ENCODE measurements around the gene RNU6-8.

The RNU6-8 gene

DNA sequence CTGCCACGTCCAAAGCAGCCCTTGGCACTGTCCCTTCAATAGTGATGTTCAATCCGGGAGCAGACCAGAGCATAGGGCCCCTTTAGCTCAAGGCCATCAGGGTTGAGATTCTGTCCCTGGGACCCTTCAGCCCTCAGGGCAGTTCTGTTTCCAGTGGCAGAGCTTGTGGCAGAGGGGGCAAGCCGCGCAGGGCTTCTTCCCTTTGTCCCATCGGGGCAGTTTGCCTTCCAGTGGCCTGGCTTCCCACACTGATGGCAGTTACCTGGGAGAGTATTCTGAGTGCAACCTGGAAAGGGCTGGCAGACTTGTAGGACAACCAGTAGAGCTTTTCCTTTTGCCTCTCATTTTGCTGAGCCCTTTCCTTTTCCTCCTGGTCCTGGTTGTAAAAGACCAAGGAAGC is 43.7 kb upstream of the RNU6-8 start:
- ChIA-PET POLR2A (interaction anchor here (0.7 kb wide), 1 partner anchor 170 kb away, joined by 3 read pairs; no protein-coding TSS in a partner anchor), CTCF (no interaction called here)
- TF ChIP-seq ELF4 (IDR thresholded peaks at IDR 0.05) = no peak
- no peak for TF ChIP-seq TARDBP (IDR thresholded peaks at IDR 0.05)
- no peak for TF ChIP-seq SP1 (IDR thresholded peaks at IDR 0.05)
- TF ChIP-seq CTBP1 (IDR thresholded peaks at IDR 0.05; ENCODE audit: borderline replicate concordance) = no peak
- TF ChIP-seq ZNF384 (IDR thresholded peaks at IDR 0.05) = no peak
- no peak for TF ChIP-seq SUZ12 (IDR thresholded peaks at IDR 0.05)
- TF ChIP-seq, protein P1, sequence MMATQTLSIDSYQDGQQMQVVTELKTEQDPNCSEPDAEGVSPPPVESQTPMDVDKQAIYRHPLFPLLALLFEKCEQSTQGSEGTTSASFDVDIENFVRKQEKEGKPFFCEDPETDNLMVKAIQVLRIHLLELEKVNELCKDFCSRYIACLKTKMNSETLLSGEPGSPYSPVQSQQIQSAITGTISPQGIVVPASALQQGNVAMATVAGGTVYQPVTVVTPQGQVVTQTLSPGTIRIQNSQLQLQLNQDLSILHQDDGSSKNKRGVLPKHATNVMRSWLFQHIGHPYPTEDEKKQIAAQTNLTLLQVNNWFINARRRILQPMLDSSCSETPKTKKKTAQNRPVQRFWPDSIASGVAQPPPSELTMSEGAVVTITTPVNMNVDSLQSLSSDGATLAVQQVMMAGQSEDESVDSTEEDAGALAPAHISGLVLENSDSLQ (IDR thresholded peaks at IDR 0.05) = no peak
- no peak for TF ChIP-seq FOXK2 (IDR thresholded peaks at IDR 0.05)
- no peak for TF ChIP-seq FOXA1 (IDR thresholded peaks at IDR 0.05)
- no peak for TF ChIP-seq LEF1 (IDR thresholded peaks at IDR 0.05; ENCODE audit: borderline replicate concordance)
- no peak for TF ChIP-seq ARNT (IDR thresholded peaks at IDR 0.05)
- TF ChIP-seq NFRKB (IDR thresholded peaks at IDR 0.05) = no peak
- TF ChIP-seq L3MBTL2 (conservative IDR thresholded peaks at IDR 0.05) = no peak
- no peak for TF ChIP-seq BHLHE40 (IDR thresholded peaks at IDR 0.05; ENCODE audit: borderline replicate concordance)
- TF ChIP-seq HDGF (IDR thresholded peaks at IDR 0.05; ENCODE audit: borderline replicate concordance) = no peak
- no peak for TF ChIP-seq FOXM1 (IDR thresholded peaks at IDR 0.05; ENCODE audit: borderline replicate concordance)
- no peak for DNase-seq (ENCODE audit: extremely low spot score)

DNA sequence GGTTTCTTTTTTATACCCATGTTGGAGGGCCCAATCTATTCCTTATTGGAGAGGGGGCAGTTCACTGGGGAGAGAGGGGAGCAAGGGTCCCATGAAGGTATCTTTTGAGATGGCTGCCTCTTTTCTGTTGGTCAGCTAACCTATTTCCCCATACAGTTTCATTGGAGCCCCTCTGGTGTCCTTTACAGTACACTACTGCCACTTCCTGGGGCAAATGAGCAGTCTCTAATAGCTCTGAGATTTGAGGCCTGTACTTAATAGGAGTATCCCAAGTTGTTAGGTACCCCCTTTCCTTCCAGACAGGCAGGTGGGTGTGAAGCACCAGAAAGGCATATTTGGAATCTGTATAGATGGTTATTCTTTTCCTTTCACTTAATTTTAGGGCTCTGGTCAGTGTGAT is 41.3 kb upstream of the RNU6-8 start:
- no peak for TF ChIP-seq SUZ12 (IDR thresholded peaks at IDR 0.05)
- no peak for TF ChIP-seq ARNT (IDR thresholded peaks at IDR 0.05)
- no peak for TF ChIP-seq FOXM1 (IDR thresholded peaks at IDR 0.05; ENCODE audit: borderline replicate concordance)
- no peak for TF ChIP-seq FOXA1 (IDR thresholded peaks at IDR 0.05)
- TF ChIP-seq CTBP1 (IDR thresholded peaks at IDR 0.05; ENCODE audit: borderline replicate concordance) = no peak
- no peak for TF ChIP-seq L3MBTL2 (conservative IDR thresholded peaks at IDR 0.05)
- TF ChIP-seq ELF4 (IDR thresholded peaks at IDR 0.05) = no peak
- TF ChIP-seq TARDBP (IDR thresholded peaks at IDR 0.05) = no peak
- TF ChIP-seq SP1 (IDR thresholded peaks at IDR 0.05) = no peak
- TF ChIP-seq, protein P1 (IDR thresholded peaks at IDR 0.05) = no peak
- TF ChIP-seq BHLHE40 (IDR thresholded peaks at IDR 0.05; ENCODE audit: borderline replicate concordance) = no peak
- TF ChIP-seq NFRKB (IDR thresholded peaks at IDR 0.05) = no peak
- no peak for TF ChIP-seq LEF1 (IDR thresholded peaks at IDR 0.05; ENCODE audit: borderline replicate concordance)
- no peak for TF ChIP-seq ZNF384 (IDR thresholded peaks at IDR 0.05)
- TF ChIP-seq FOXK2 (IDR thresholded peaks at IDR 0.05) = no peak
- TF ChIP-seq HDGF (IDR thresholded peaks at IDR 0.05; ENCODE audit: borderline replicate concordance) = no peak
- POLR2A ChIA-PET = no interaction called here
- CTCF ChIA-PET = interaction anchor here (0.6 to 2.1 kb wide), 3 partner anchors 10 to 310 kb away, joined by 3 to 6 read pairs (median 5); no protein-coding TSS in a partner anchor
- DNase-seq (ENCODE audit: extremely low spot score) = no peak

GRCh38 chr14:32233260-32233659 is 30.2 kb upstream of the RNU6-8 start:
- ChIA-PET CTCF (no interaction called here), POLR2A (no interaction called here)
- TF ChIP-seq, protein P1 (IDR thresholded peaks at IDR 0.05) = no peak
- TF ChIP-seq BHLHE40 (IDR thresholded peaks at IDR 0.05; ENCODE audit: borderline replicate concordance) (no peak), SP1 (IDR thresholded peaks at IDR 0.05) (no peak), LEF1 (IDR thresholded peaks at IDR 0.05; ENCODE audit: borderline replicate concordance) (no peak), HDGF (IDR thresholded peaks at IDR 0.05; ENCODE audit: borderline replicate concordance) (no peak), L3MBTL2 (conservative IDR thresholded peaks at IDR 0.05) (no peak), ZNF384 (IDR thresholded peaks at IDR 0.05) (no peak)
- no peak for DNase-seq (ENCODE audit: extremely low spot score)

- POLR2A ChIA-PET = no interaction called here
- no peak for DNase-seq (ENCODE audit: extremely low spot score)
These were observed 29.4 kb upstream of the RNU6-8 start for GRCh38 chr14:32232481-32232880.

GRCh38 chr14:32230695-32231280 is 27.7 kb upstream of the RNU6-8 start:
- ChIA-PET CTCF (interaction anchor here (0.8 kb wide), 2 partner anchors 22 to 145 kb away, joined by 4 read pairs; no protein-coding TSS in a partner anchor), POLR2A (no interaction called here)
- no peak for DNase-seq (ENCODE audit: extremely low spot score)
- TF ChIP-seq FOXK2 (IDR thresholded peaks at IDR 0.05) = no peak
- TF ChIP-seq CTBP1 (IDR thresholded peaks at IDR 0.05; ENCODE audit: borderline replicate concordance) = no peak
- no peak for TF ChIP-seq ELF4 (IDR thresholded peaks at IDR 0.05)
- no peak for TF ChIP-seq SP1 (IDR thresholded peaks at IDR 0.05)
- no peak for TF ChIP-seq FOXA1 (IDR thresholded peaks at IDR 0.05)
- TF ChIP-seq TARDBP (IDR thresholded peaks at IDR 0.05) = no peak
- no peak for TF ChIP-seq HDGF (IDR thresholded peaks at IDR 0.05; ENCODE audit: borderline replicate concordance)
- no peak for TF ChIP-seq ZNF384 (IDR thresholded peaks at IDR 0.05)
- TF ChIP-seq ARNT (IDR thresholded peaks at IDR 0.05) = no peak
- TF ChIP-seq BHLHE40 (IDR thresholded peaks at IDR 0.05; ENCODE audit: borderline replicate concordance) = no peak
- no peak for TF ChIP-seq L3MBTL2 (conservative IDR thresholded peaks at IDR 0.05)
- TF ChIP-seq SUZ12 (IDR thresholded peaks at IDR 0.05) = no peak
- no peak for TF ChIP-seq FOXM1 (IDR thresholded peaks at IDR 0.05; ENCODE audit: borderline replicate concordance)
- no peak for TF ChIP-seq NFRKB (IDR thresholded peaks at IDR 0.05)
- TF ChIP-seq, protein P1 (IDR thresholded peaks at IDR 0.05) = no peak
- TF ChIP-seq LEF1 (IDR thresholded peaks at IDR 0.05; ENCODE audit: borderline replicate concordance) = no peak

More at GRCh38 chr14:32232481-32232880, 29.4 kb upstream of the RNU6-8 start:
- CTCF ChIA-PET = no interaction called here
- TF ChIP-seq ARNT (IDR thresholded peaks at IDR 0.05) = no peak
- no peak for TF ChIP-seq L3MBTL2 (conservative IDR thresholded peaks at IDR 0.05)
- no peak for TF ChIP-seq BHLHE40 (IDR thresholded peaks at IDR 0.05; ENCODE audit: borderline replicate concordance)
- no peak for TF ChIP-seq CTBP1 (IDR thresholded peaks at IDR 0.05; ENCODE audit: borderline replicate concordance)
- TF ChIP-seq FOXK2 (IDR thresholded peaks at IDR 0.05) = no peak
- no peak for TF ChIP-seq FOXA1 (IDR thresholded peaks at IDR 0.05)
- TF ChIP-seq HDGF (IDR thresholded peaks at IDR 0.05; ENCODE audit: borderline replicate concordance) = no peak
- TF ChIP-seq ZNF384 (IDR thresholded peaks at IDR 0.05) = no peak
- TF ChIP-seq, protein P1 (IDR thresholded peaks at IDR 0.05) = no peak
- no peak for TF ChIP-seq TARDBP (IDR thresholded peaks at IDR 0.05)
- no peak for TF ChIP-seq SUZ12 (IDR thresholded peaks at IDR 0.05)
- no peak for TF ChIP-seq FOXM1 (IDR thresholded peaks at IDR 0.05; ENCODE audit: borderline replicate concordance)
- no peak for TF ChIP-seq ELF4 (IDR thresholded peaks at IDR 0.05)
- TF ChIP-seq LEF1 (IDR thresholded peaks at IDR 0.05; ENCODE audit: borderline replicate concordance) = no peak
- no peak for TF ChIP-seq SP1 (IDR thresholded peaks at IDR 0.05)
- TF ChIP-seq NFRKB (IDR thresholded peaks at IDR 0.05) = no peak

Data from HEK293T (cell line).